H9 (cell line): ENCODE results near the gene EIF4E2. TPM values are rescaled to one million over a fixed set of nuclear protein-coding genes. Genes with fewer than 3 reads are reported as not detected.
A peak's percentile ranks its signal among the peaks of the same experiment; 100 is the strongest.

Experiments
- DNase-seq: peaks from one replicate; pipeline ENCODE4 v3.0.0-alpha.2; 2017
- H2AFZ ChIP-seq: one replicate; pipeline ENCODE4 v1.6.1; 2013; ENCODE audit warnings: mild to moderate bottlenecking, low read length, control low read depth, moderate library complexity
- H2AK5ac ChIP-seq: 2 replicates; pipeline ENCODE4 v1.6.1; 2013; ENCODE audit warnings: low read length, control low read depth, mixed read lengths; ENCODE audit not compliant: insufficient read length
- H2BK120ac ChIP-seq: one replicate; pipeline ENCODE4 v1.6.1; 2013; ENCODE audit warnings: low read depth, mild to moderate bottlenecking, low read length, control low read depth, inconsistent platforms; ENCODE audit not compliant: poor library complexity, severe bottlenecking
- H2BK12ac ChIP-seq: 2 replicates; pipeline ENCODE4 v1.6.1; 2013; ENCODE audit warnings: low read length, control low read depth, mixed read lengths, low read depth; ENCODE audit not compliant: insufficient read length
- H2BK15ac ChIP-seq: 2 replicates; pipeline ENCODE4 v1.6.1; 2013; ENCODE audit warnings: low read depth, low read length, control low read depth
- H2BK20ac ChIP-seq: one replicate; pipeline ENCODE4 v1.6.1; 2013; ENCODE audit warnings: low read depth, mild to moderate bottlenecking, low read length, control low read depth, inconsistent platforms; ENCODE audit not compliant: poor library complexity, severe bottlenecking
- H2BK5ac ChIP-seq: 2 replicates; pipeline ENCODE4 v1.6.1; 2013; ENCODE audit warnings: low read length, control low read depth, mixed read lengths; ENCODE audit not compliant: insufficient read length
- H3K14ac ChIP-seq: 2 replicates; pipeline ENCODE4 v1.6.1; 2013; ENCODE audit warnings: low read length, control low read depth; ENCODE audit not compliant: insufficient read depth
- H3K18ac ChIP-seq: 2 replicates; pipeline ENCODE4 v1.6.1; 2013; ENCODE audit warnings: low read depth, mild to moderate bottlenecking, mixed read lengths, low read length, control low read depth; ENCODE audit not compliant: insufficient read length
- H3K23ac ChIP-seq: 2 replicates; pipeline ENCODE4 v1.6.1; 2013; ENCODE audit warnings: low read length, control low read depth, mixed read lengths, low read depth; ENCODE audit not compliant: insufficient read length
- H3K23me2 ChIP-seq: 2 replicates; pipeline ENCODE4 v1.6.1; 2013; ENCODE audit warnings: low read depth, mild to moderate bottlenecking, mixed read lengths, low read length, control low read depth; ENCODE audit not compliant: insufficient read length, poor library complexity, severe bottlenecking
- H3K27ac ChIP-seq: 2 replicates; pipeline ENCODE4 v1.5.1; 2013; ENCODE audit warnings: low read length, control low read depth, mixed read lengths, low read depth; ENCODE audit not compliant: insufficient read length
- H3K27me3 ChIP-seq: 2 replicates; pipeline ENCODE4 v1.6.1; 2013; ENCODE audit warnings: low read length, control low read depth, inconsistent platforms; ENCODE audit not compliant: insufficient read depth
- H3K4ac ChIP-seq: 2 replicates; pipeline ENCODE4 v1.6.1; 2013; ENCODE audit warnings: low read depth, mild to moderate bottlenecking, control low read depth, inconsistent platforms, low read length, moderate library complexity
- H3K4me1 ChIP-seq: 2 replicates; pipeline ENCODE4 v1.6.1; 2013; ENCODE audit warnings: low read length, control low read depth, inconsistent platforms; ENCODE audit not compliant: insufficient read depth
- H3K4me2 ChIP-seq: 2 replicates; pipeline ENCODE4 v1.6.1; 2013; ENCODE audit warnings: low read length, control low read depth, mixed read lengths; ENCODE audit not compliant: insufficient read length, insufficient read depth
- H3K56ac ChIP-seq: 2 replicates; pipeline ENCODE4 v1.6.1; 2013; ENCODE audit warnings: low read depth, mild to moderate bottlenecking, mixed read lengths, low read length, control low read depth; ENCODE audit not compliant: insufficient read length
- H3K79me1 ChIP-seq: 2 replicates; pipeline ENCODE4 v1.6.1; 2013; ENCODE audit warnings: low read depth, mild to moderate bottlenecking, moderate library complexity, low read length, control low read depth, inconsistent platforms; ENCODE audit not compliant: insufficient read depth, poor library complexity, severe bottlenecking
- H3K79me2 ChIP-seq: 2 replicates; pipeline ENCODE4 v1.6.1; 2013; ENCODE audit warnings: low read length, control low read depth, inconsistent platforms; ENCODE audit not compliant: insufficient read depth
- H3K9ac ChIP-seq: 2 replicates; pipeline ENCODE4 v1.6.1; 2013; ENCODE audit warnings: low read length, control low read depth, mixed read lengths; ENCODE audit not compliant: insufficient read length; ENCODE audit errors: extremely low read depth
- H3K9me3 ChIP-seq: one replicate; pipeline ENCODE4 v1.6.1; 2013; ENCODE audit warnings: low read depth, low read length, inconsistent platforms; ENCODE audit not compliant: control insufficient read depth
- H3T11ph ChIP-seq: one replicate; pipeline ENCODE4 v1.6.1; 2013; ENCODE audit warnings: mild to moderate bottlenecking, low read length, control low read depth, inconsistent platforms
- H4K20me1 ChIP-seq: one replicate; pipeline ENCODE4 v1.6.1; 2013; ENCODE audit not compliant: control insufficient read depth, insufficient read length, insufficient read depth
- H4K5ac ChIP-seq: 2 replicates; pipeline ENCODE4 v1.6.1; 2013; ENCODE audit warnings: low read depth, mild to moderate bottlenecking, mixed read lengths, low read length, control low read depth; ENCODE audit not compliant: insufficient read length
- H4K8ac ChIP-seq: replicated peaks from 2 replicates; pipeline ENCODE4 v1.6.1; 2013; ENCODE audit warnings: low read length, control low read depth, mixed read lengths, low read depth; ENCODE audit not compliant: insufficient read length
- H4K91ac ChIP-seq: 2 replicates; pipeline ENCODE4 v1.6.1; 2013; ENCODE audit warnings: low read depth, mild to moderate bottlenecking, moderate library complexity, mixed read lengths, low read length, control low read depth; ENCODE audit not compliant: insufficient read length
- H3K27ac Mint-ChIP-seq, 3 experiments: 2 replicates in 2 of 3; 3 replicates in 1 of 3; pipeline ENCODE4 v1.8.0; 2020 to 2021; ENCODE audit warnings: mixed read lengths in 3 of 3, mild to moderate bottlenecking in 1 of 3, moderate library complexity in 1 of 3
- H3K27me3 Mint-ChIP-seq: 2 replicates; pipeline ENCODE4 v1.8.0; 2021; ENCODE audit warnings: low read depth, mild to moderate bottlenecking, moderate library complexity, mixed read lengths
- H3K36me3 Mint-ChIP-seq, 3 experiments: 2 replicates in 2 of 3; 3 replicates in 1 of 3; pipeline ENCODE4 v1.8.0; 2020 to 2021; ENCODE audit warnings: low read depth in 3 of 3, mixed read lengths in 3 of 3; ENCODE audit not compliant: insufficient read depth in 1 of 3
- H3K4me1 Mint-ChIP-seq, 2 experiments: 2 replicates each; pipeline ENCODE4 v1.8.0; 2020; ENCODE audit warnings: mixed read lengths in 2 of 2
- H3K4me3 Mint-ChIP-seq, 2 experiments: 2 replicates in 1 of 2; 3 replicates in 1 of 2; pipeline ENCODE4 v1.8.0; 2020 to 2021; ENCODE audit warnings: mild to moderate bottlenecking in 2 of 2, mixed read lengths in 2 of 2, moderate library complexity in 1 of 2
- H3K9me3 Mint-ChIP-seq, 2 experiments: 2 replicates in 1 of 2; 3 replicates in 1 of 2; pipeline ENCODE4 v1.8.0; 2020; ENCODE audit warnings: mild to moderate bottlenecking in 2 of 2, mixed read lengths in 2 of 2, moderate library complexity in 1 of 2
- WGBS: extraction: QIAGEN DNeasy Blood & Tissue Kit; methylation state at CpG from one replicate; pipeline ENCODE4 v1.1.7; 2013; ENCODE audit warnings: missing lambda C conversion rate, low lambda C conversion rate, mixed read lengths; ENCODE audit not compliant: insufficient read length; ENCODE audit errors: extremely low coverage; 5-methylcytosine and 5-hydroxymethylcytosine counted together
- total RNA-seq: library from RNA; stranded (reverse); gene quantifications from 2 replicates; pipeline ENCODE4 v1.2.1, GENCODE V29; 2021
- TF ChIP-seq, protein P1 (sequence below): fragments of 200-600 bp; sonication (generic); conservative IDR thresholded peaks from 3 replicates; pipeline ENCODE4 v1.8.0; 2021; ENCODE audit warnings: antibody characterized with exemption, mild to moderate bottlenecking

The EIF4E2 gene
- total RNA-seq, 1 experiment from 2014 or later = 109 TPM

DNA sequence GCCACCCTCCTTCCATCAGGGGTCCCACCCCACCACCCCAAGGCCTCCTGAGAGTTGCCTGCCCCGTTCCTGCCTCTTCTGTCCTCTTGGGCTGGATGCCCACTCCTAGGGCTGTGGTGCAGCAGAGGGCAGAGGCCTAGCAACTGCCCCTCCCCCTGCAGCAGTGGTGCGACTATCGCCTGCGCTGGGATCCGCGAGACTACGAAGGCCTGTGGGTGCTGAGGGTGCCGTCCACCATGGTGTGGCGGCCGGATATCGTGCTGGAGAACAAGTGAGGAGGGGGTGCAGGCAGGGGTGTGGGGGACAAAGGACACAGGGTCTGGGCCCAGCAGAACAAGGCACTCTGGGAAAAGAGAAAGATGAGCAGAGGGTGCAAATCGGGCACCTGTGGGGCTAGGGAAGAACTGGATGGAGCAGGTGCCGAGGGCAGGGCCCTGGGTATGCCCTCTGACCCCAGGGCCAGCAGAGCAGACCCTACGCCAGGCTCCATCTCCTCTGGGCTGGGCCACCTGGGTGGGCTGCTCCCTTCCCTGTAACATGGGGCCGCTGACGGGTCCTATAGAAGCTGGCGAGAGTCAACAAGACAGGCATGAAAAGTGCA, 9.9 kb upstream of the EIF4E2 start:
- H2BK20ac ChIP-seq = no peak overlapping the region
- Mint-ChIP-seq H3K4me3 (no peak overlapping the region), H3K9me3 (peaks cover 4 to 8% of the 10 kb centered on the region in 2 experiments; a peak in 4 of 5 replicates), H3K27me3 (peaks cover 10% of the 10 kb centered on the region), H3K4me1 (peaks cover 18 to 22% of the 10 kb centered on the region in 2 experiments), H3K27ac (peak overlapping the region in 1 of 3 experiments; percentile 52; a peak in 2 of 7 replicates), H3K36me3 (peaks cover 1 to 5% (median 4%) of the 10 kb centered on the region in 3 experiments; a peak in 4 of 7 replicates)
- H3K79me2 ChIP-seq = no peaks in the 10 kb centered on the region
- H4K5ac ChIP-seq = no peak overlapping the region
- no peak overlapping the region for H3T11ph ChIP-seq
- no peak overlapping the region for H2BK12ac ChIP-seq
- no peak overlapping the region for H3K4ac ChIP-seq
- no peak overlapping the region for H4K91ac ChIP-seq
- H4K8ac ChIP-seq = no peak overlapping the region
- H3K56ac ChIP-seq = no peak overlapping the region
- TF ChIP-seq, protein P1, sequence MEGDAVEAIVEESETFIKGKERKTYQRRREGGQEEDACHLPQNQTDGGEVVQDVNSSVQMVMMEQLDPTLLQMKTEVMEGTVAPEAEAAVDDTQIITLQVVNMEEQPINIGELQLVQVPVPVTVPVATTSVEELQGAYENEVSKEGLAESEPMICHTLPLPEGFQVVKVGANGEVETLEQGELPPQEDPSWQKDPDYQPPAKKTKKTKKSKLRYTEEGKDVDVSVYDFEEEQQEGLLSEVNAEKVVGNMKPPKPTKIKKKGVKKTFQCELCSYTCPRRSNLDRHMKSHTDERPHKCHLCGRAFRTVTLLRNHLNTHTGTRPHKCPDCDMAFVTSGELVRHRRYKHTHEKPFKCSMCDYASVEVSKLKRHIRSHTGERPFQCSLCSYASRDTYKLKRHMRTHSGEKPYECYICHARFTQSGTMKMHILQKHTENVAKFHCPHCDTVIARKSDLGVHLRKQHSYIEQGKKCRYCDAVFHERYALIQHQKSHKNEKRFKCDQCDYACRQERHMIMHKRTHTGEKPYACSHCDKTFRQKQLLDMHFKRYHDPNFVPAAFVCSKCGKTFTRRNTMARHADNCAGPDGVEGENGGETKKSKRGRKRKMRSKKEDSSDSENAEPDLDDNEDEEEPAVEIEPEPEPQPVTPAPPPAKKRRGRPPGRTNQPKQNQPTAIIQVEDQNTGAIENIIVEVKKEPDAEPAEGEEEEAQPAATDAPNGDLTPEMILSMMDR = no peak
- no peak overlapping the region for H3K4me2 ChIP-seq
- H3K27me3 ChIP-seq = no peaks in the 10 kb centered on the region; the same call in 1 of the 2 replicates
- no peak overlapping the region for H3K9ac ChIP-seq
- H2BK15ac ChIP-seq = no peak overlapping the region
- no peak overlapping the region for H2BK120ac ChIP-seq
- H3K23me2 ChIP-seq = no peaks in the 10 kb centered on the region
- H2AK5ac ChIP-seq = no peak overlapping the region
- H4K20me1 ChIP-seq = no peaks in the 10 kb centered on the region
- H3K4me1 ChIP-seq = peaks cover 4% of the 10 kb centered on the region; the same call in 1 of the 2 replicates
- no peak overlapping the region for H3K14ac ChIP-seq
- no peaks in the 10 kb centered on the region for H3K79me1 ChIP-seq
- H3K27ac ChIP-seq = no peak overlapping the region
- WGBS = no CpG with 5 or more reads among the region's 17 CpGs
- H2AFZ ChIP-seq = no peak overlapping the region
- H3K9me3 ChIP-seq = no peaks in the 10 kb centered on the region
- H3K18ac ChIP-seq = no peak overlapping the region
- no peak for DNase-seq
- no peak overlapping the region for H3K23ac ChIP-seq
- no peak overlapping the region for H2BK5ac ChIP-seq
